DLD1 (cell line): ENCODE data around the gene ADAM8.
"Not testable (repeated sequence)": the region's sequence is repeated elsewhere in the genome, so short reads cannot be mapped to it uniquely, and the experiment has no call there.

Experiments
- in situ Hi-C: cut with HindIII; loops from 2 replicates; pipeline ENCODE4 v1.10.0; 2017; ENCODE audit warnings: low sequenced_read_pairs

The ADAM8 gene

GRCh38 chr10:133235932-133236331 is 40.7 kb downstream of the ADAM8 start:
- in situ Hi-C loops, result no loop called here

DNA sequence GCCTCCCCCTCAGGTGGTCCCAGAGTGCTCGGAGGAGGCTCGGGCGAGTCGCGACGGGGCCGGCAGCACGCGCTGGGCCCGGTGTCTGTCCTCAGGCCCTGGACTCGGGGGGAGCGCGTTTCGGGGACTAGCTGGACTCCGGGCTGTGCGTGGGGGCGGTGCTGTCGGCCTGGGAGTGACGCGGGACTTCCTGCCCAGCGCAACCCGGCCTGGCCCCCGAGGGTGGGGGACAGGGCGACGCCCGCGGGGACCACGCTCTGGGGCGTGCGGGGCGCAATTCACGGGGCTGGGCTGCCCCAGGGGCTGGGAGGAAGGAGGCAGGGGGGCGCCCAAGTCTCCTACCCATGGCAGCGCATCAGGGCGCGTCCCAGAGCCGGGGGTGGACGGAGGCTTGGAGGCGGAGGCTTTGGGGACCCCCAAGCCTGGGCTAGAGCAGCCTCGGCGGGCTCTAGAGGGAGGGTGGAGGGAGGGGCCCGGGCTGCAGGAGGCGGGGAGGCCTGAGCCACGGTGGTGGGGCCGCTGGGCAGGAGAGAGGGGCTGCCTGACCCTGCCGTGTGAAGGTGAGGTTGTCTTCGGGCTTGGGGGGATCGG is 41.3 kb downstream of the ADAM8 start:
- in situ Hi-C loops, result no loop called here

GRCh38 chr10:133234796-133235195 is 41.9 kb downstream of the ADAM8 start:
- in situ Hi-C loops, result not testable (repeated sequence)

GRCh38 chr10:133231946-133232574 is 44.6 kb downstream of the ADAM8 start:
- in situ Hi-C loops, result no loop called here

DNA sequence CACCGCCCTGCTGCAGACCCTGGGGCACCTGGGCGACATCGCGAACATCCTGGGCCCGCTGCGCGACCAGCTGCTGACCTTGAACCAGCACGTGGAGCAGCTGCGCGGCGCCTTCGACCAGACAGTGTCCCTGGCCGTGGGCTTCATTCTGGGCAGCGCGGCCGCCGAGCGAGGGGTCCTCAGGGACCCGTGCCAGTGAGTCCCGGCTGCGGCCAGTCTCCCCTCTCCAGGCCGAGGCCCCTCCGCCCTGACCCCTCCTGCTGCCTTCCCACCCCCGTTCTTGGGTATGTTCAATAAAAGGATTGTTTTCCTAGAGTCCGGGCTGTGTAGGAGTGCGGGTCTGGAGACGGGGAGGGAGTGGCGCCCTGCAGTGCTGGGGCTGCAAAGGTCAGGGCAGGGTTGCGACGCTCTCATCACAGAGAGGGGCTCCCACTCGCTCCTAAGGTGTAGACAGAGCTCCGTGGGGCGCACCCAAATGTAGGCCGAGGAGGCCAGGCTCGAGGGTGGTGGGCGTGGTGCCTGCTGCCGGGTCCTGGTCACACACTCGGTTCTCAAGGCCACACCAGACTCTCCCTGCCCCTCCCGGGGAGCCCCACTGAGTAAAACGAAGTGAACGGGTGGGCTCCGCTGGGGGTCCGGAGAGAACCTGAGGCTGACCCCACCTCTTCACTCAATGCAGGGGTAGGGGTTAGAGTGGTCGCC is 45.3 kb downstream of the ADAM8 start:
- in situ Hi-C loops, result no loop called here

DNA sequence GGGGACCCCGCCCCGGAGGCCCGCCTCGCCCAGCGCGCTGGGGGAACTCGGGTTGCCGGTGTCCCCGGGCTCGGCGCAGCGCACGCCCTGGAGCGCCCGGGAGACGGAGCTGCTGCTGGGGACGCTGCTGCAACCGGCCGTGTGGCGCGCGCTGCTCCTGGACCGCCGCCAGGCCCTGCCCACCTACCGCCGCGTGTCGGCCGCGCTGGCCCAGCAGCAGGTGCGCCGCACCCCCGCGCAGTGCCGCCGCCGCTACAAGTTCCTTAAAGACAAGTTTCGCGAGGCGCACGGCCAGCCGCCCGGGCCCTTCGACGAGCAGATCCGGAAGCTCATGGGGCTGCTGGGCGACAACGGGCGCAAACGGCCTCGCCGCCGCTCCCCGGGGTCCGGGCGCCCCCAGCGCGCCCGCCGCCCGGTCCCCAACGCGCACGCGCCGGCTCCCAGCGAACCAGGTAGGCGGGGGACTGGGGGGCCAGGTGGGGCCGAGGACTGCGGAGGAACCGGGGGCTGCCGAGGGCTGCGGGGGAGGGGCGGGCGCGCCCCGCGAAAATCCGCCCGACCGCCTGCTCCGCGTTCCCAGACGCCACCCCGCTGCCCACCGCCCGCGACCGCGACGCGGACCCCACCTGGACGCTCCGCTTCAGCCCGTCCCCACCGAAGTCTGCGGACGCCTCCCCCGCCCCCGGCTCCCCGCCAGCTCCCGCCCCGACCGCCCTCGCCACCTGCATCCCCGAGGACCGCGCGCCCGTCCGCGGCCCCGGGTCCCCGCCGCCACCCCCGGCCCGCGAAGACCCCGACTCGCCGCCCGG is 46.1 kb downstream of the ADAM8 start:
- in situ Hi-C loops, result no loop called here

DNA sequence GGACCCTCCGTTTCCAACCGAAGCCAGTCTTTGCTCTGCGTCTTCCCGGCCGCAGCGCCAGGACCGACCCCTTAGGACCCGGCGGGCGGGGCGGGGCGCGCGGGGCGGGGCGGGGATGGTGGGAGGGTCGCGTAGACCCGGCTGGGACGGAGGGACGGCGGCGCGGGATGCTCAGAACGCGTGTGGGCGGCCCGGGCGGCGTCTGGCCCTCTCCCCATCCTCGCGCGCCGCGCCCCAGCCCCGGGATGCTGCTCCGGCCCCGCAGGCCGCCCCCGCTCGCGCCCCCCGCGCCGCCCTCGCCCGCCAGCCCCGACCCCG is 46.7 kb downstream of the ADAM8 start, which contains the start of gene UTF1:
UTF1 (plus strand) TSS at position 174 of the 318 bp plus-strand sequence; CDS start at position 246, 72 bp downstream.
- in situ Hi-C loops, result no loop called here

DNA sequence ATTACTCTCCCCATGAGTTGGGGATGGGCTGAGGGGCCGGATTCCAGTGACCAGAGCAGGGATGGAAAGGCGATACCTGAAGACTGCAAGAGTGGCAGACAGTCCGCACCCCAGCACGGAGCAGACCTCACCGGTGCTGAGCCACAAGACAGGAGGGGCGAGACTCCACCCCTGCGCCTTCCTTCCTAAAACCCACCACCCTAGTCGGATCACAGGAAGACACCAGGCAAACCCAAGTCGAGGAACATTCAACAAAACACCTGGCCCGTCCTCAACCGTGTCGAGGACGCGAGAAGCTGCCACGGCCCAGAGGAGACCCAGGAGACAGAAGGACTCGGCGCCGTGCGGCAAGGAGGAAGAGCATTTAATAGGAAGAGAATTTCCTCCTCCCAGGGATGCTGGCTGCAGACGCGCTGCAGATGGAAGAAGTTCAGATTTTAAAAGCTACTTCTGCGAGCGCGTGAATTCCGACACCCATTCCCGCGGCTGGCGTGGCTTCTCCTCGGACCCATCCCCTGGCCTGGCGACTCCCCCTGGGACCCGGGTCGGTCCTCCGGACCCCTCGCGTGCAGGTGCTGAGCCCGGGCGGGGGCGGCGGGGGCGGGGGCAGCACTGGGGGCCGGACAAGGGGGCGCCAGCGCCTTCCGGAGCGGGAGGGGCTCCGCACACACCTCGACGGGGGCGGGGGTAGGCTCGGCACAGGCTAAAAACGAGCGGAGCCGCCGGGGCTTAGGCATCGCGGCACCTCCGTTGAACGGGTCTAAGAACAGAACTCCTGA is 47.2 kb downstream of the ADAM8 start:
- in situ Hi-C loops, result no loop called here

DNA sequence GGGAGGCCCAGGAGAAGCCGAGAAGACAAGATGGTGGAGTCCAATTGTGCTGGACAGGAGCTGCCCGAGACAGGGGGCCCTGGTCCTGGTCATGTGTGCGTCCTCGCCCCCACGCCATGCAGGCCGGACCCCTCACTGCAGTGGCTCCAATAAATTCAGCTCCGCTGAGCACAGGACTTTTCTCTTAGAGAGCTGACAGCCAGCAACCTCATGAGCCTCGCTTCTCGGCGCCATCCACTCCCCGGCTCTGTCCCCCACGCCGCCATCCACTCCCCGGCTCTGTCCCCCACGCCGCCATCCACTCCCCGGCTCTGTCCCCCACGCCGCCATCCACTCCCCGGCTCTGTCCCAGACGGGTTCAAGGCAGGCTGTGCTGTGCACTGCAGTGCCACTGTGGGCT is 49.4 kb downstream of the ADAM8 start:
- in situ Hi-C loops, result no loop called here

DNA sequence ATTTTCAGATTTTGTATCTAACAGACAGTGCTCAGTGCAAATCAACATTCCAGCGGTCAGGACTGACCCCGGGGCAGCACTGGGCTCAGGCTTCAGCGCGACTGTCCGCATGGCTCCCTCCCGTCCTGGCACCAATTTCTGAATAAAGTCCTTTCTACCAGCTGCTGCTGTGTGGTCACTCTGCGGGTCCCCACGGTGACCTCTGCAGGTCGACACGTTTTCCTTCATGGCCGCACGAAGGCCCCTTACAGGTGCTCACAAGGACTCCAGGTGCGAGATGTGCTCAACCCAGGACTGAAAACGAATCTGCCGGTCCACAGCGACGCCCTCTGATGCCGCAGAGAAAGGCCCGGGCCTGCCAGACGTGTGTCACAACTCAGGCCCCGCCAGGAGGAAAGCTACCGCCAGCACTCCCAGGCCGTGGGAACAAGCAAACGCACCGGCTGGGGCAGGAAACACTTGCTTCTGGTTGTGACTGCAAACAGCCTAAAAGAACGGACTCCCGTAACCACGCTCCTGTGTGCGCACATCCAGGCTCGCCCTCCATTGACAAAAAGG is 50.3 kb downstream of the ADAM8 start:
- in situ Hi-C loops, result no loop called here

DNA sequence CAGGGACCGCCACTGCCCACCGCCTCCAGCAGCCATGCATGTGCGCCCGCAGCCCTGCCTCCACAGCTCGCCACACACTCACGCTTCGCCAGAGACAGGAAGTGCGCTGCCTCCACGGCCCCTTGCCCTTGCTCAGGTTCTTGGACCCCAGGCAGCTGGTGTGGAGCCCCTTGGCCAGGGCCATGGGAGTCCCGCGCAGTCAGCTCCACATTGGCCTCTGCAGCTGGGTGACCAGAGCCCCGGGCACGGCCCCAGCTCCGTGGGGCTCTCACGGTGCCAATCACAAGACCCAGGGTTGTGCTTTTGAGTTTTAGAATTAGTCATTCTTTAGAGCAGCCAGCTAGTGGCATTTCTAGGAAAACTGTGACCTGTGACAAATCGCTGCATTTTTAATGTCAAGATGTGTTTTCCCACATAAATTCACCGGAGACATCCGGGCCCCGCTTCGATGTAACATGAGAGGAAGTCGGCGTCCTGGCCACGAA is 50.9 kb downstream of the ADAM8 start:
- in situ Hi-C loops, result no loop called here

- in situ Hi-C loops, result no loop called here
Observed at GRCh38 chr10:133224756-133225372, 51.8 kb downstream of the ADAM8 start.

GRCh38 chr10:133224076-133224475 is 52.6 kb downstream of the ADAM8 start:
- in situ Hi-C loops, result no loop called here

DNA sequence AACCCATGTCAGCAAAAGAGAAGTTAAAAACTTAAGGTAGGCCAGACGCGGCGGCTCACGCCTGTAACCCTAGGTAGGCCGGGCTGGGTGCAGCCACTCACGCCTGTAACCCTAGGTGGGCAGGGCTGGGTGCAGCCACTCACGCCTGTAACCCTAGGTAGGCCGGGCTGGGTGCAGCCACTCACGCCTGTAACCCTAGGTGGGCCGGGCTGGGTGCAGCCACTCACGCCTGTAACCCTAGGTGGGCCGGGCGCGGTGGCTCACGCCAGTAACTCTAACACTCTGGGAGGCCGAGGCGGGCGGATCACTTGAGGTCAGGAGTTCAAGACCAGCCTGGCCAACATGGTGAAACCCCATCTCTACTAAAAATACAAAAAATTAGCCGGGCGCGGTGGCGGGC is 54.9 kb downstream of the ADAM8 start:
- in situ Hi-C loops, result not testable (repeated sequence)

- in situ Hi-C loops, result no loop called here
Observed at GRCh38 chr10:133221331-133221730, 55.3 kb downstream of the ADAM8 start.

DNA sequence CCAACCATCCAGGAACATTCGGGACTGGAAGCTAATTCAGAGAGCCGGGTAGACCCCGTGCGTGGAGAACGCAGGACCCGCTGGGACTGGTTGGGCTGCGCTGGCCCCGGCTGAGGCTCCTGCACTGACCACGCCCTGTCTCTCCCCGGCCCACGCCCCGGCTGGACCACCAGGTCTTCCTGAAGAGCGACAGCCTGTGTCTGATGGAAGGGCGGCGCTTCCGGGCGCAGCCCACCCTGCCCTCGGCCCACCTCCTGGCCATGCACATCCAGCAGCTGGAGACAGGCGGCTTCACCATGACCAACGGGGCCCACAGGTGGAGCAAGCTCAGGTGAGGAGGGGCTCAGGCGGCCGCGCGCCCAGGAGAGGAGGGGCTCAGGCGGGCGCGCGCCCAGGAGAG is 56.9 kb downstream of the ADAM8 start:
- in situ Hi-C loops, result no loop called here

DNA sequence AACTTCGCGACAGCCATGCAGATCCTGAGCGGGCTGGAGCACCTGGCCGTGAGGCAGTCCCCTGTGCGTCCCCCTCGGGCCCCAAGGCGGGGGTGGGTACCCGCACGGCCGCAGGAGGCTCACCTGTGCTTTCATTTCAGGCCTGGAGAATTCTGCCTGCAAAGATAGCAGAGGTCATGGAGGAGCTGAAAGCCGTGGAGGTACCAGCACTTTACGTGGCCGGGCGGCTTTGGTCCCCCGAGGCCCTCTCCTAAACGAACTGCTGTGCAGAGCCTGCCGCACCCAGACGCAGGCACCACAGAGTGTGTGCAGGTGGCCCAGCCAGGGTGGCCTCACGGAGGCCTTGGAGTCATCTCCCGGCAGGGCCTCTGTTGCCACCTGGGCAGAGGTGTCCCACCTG is 57.8 kb downstream of the ADAM8 start:
- in situ Hi-C loops, result no loop called here

GRCh38 chr10:133217800-133218589 is 58.7 kb downstream of the ADAM8 start:
- in situ Hi-C loops, result no loop called here

DNA sequence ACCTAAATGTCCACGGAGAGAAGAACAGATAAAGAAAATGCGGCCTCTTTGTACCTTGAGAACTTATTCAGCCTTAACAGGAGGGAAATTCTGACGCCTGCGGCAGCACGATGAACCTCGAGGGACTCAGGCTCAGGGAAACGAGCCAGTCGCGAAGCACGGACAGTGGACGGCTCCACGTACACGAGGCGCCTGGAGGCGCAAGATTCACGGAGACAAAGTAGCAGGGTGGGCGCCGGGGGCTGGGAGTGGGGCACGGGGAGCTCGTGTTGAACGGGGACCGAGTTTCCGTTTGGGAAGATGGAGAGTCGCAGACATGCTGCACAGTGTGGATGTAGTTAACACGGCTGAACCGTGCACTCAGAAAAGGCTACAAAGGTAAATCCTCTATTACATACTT is 59.9 kb downstream of the ADAM8 start:
- in situ Hi-C loops, result no loop called here
